Embryonic facial prominence (tissue), 1 donor: ENCODE measurements around the gene MATN4.

Experiments
- DNase-seq: peaks from one replicate; pipeline ENCODE4 v3.0.0-alpha.2; 2016; ENCODE audit errors: extremely low spot score

Gene MATN4

GRCh38 chr20:45248609-45249008, 59.5 kb downstream of the MATN4 start:
- DNase-seq = no peak

GRCh38 chr20:45247865-45248264, 60.2 kb downstream of the MATN4 start:
- no peak for DNase-seq

- no peak for DNase-seq
These were observed 62.0 kb downstream of the MATN4 start for GRCh38 chr20:45246109-45246508.
